HS-27A (cell line): ENCODE measurements around the gene TMEM186.
"Not testable (repeated sequence)": the region's sequence is repeated elsewhere in the genome, so short reads cannot be mapped to it uniquely, and the experiment has no call there.

ENCODE experiments used
- DNase-seq: peaks from one replicate; pipeline ENCODE4 v3.0.0-alpha.2; 2012; ENCODE audit warnings: low read depth, missing footprints

TMEM186 gene

DNA sequence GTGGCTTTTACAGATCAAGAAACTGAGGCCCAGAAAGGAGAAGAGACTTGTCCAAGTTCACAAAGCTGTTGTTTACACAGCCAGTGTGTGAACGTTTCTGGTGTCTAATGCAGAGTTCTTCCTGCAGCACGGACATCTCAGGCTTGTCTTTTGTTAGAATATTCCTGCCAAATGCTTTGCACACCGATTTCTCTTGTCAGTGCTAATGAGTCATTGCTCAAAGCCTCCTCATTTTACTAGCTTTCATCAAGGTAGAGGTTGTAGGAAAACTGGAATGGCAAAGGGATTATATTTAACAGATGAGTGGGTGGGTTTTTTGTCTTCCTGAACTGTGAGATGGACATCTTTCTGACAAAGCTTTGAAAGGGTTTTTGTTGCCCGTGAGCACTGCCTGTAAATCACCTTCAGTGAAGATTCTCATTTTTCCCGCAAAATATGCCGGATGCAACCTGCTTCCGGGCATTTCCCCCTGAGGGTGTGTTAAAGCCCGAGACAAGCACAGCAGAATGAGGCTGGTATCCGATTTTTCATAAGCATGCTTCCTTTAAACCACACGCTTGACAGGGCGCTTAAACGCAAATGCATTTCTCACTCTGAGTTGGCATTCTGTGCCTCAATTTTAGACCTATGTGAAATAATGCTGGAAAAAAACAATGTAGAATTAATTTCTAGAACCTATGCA is 14.9 kb upstream of the TMEM186 start:
- no peak for DNase-seq

- DNase-seq, result no peak
Observed at GRCh38 chr16:8808613-8809353, 11.3 kb upstream of the TMEM186 start.

DNA sequence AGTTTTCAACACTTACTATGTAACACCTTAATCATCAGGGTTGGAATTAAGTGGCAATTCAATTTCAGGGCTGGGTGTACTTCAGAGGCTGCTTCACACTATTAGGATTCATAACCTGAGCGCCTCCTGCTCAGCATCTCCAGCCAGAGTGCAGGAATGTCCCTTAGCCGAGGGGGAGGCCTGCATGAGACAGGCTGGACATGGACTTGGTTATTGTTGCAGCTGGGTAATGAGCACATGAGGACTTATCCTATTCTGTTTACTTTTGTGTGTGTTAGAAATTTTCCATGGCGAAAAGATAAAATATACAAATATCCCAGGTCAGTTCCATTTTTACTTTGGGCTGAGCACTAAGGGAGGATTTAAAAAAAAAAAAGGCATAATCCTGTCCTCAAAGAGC is 10.6 kb upstream of the TMEM186 start:
- no peak for DNase-seq

- DNase-seq, result no peak
Observed at GRCh38 chr16:8807189-8807588, 9.8 kb upstream of the TMEM186 start.

- DNase-seq, result no peak
Observed at GRCh38 chr16:8806272-8806983, 9.0 kb upstream of the TMEM186 start.

GRCh38 chr16:8804313-8804712 is 6.9 kb upstream of the TMEM186 start:
- no peak for DNase-seq

DNA sequence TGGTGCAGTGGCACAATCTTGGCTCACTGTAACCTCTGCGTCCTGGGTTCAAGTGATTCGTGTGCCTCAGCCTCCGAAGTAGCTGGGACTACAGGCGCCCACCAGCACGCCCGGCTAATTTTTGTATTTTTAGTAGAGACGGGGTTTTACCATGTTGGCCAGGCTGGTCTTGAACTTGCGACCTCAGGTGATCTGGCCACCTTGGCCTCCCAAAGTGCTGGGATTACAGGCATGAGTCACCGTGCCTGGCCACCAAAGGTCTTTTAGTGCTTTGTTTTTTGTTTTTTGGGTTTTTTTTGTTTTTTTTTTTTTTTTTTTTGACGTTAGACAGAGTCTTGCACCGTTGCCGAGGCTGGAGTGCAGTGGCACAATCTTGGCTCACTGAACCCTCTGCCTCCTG is 6.3 kb upstream of the TMEM186 start:
- not testable (repeated sequence) for DNase-seq

DNA sequence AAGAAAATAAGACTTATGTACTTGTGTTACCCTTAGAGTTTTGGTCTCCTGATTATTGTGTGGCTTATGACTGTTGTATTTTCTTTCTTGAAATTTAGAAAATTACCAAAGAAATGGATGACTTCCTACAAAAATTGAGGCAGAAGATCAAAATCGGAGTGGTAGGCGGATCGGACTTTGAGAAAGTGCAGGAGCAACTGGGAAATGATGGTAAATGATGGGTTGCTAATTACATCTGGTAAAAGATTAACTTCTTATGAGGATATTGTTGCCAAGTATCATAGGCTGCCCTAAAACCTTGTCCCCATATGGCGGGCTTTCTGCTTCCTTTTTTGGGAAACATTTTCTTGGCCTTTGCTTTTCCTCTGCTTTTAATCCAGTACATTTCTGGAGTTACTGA is 4.3 kb upstream of the TMEM186 start:
- DNase-seq, result no peak

GRCh38 chr16:8798535-8799157 is 1.2 kb upstream of the TMEM186 start:
- no peak for DNase-seq

GRCh38 chr16:8798174-8798527 is 712 bp upstream of the TMEM186 start:
- no peak for DNase-seq

DNA sequence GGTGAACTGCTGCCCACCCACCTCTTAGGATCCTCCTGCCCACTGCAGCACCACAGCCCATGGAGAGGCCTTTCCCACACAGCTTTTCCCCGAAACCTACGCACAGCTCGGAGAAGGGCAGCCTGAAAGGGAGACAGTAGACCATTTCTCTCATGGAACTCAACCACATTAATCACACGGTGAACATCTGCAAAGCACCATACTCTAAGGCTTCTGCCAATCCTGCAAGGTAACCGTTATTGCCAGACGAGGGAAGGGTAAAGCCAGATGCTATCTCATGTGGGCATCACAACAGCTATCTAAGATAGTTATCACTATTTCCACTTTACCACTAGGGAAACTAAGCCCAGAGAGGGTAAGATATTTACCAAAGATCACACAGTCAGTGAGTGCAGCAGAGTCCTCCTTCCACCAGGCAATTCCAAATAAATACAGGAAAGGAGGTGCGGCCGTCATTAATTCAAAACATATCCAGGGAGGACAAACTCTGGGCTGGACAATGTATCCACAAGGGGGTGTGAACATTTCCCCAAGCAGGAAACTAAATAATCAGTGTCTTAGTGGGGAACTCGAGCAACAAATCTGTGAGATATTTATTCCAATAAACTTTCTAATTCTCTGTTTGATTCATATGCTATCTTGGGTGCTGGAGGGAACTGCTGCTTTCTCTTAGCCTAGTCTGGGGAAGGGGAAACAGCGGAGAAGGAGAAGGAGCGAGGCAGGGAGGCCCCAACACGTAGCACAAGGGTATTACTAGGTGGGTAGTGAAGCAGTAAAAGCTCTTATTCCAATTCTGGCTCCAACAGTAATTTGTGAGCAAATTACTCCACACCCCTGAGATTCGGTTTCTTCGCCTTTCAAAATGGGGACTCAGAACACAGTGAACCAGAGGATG is 723 bp downstream of the TMEM186 start:
- DNase-seq, result no peak

- DNase-seq, result no peak
Observed at GRCh38 chr16:8795818-8796217, 1.6 kb downstream of the TMEM186 start.

- DNase-seq, result no peak
Observed at GRCh38 chr16:8795091-8795490, 2.3 kb downstream of the TMEM186 start.

DNA sequence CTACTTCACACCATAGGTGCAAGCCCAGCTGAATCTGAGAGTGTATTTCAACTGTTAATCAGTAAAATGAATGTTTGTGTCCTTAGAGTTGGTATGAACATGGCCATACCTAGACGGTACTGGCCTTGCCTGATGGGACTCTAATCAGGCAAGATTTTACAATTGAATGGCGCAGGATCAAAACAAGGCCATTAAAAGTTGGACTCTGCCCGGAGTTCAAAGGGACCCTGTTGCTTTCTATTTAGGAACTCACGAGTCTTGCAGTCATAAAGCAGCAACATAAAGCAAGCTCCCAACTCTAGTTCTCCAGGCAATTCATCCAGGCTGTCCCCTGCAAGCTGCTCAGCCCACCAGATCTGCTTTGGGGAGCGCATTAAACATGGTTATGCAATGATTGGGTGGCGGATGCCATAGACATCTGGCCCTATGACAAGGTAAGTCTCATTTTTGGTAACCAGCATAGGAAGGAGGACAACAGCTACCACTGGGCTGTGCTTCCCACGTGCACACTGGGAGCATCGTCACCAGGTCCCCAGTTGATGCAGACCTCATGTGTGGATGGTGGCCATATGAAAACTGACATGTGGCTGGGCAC is 8.8 kb downstream of the TMEM186 start:
- no peak for DNase-seq

DNA sequence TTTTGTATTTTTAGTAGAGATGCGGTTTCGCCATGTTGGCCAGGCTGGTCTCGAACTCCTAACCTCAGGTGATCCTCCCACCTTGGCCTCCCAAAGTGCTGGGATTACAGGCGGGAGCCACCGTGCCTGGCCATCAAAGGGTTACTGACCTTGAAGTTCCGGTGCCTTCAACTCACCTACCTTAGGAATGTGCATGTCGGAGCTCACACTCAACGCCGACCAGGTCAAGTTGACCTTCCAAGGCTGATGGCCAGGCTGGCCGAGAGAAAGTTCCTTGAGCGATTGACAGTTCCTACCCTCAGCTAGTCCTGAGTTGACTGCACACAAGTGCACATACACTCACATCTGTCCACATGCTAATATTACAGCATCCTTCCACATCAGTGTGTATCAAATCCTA is 11.1 kb downstream of the TMEM186 start:
- DNase-seq, result not testable (repeated sequence)

GRCh38 chr16:8785408-8785807 is 12.0 kb downstream of the TMEM186 start:
- no peak for DNase-seq

GRCh38 chr16:8782673-8783072 is 14.8 kb downstream of the TMEM186 start:
- DNase-seq, result no peak

- DNase-seq, result no peak
Observed at GRCh38 chr16:8781797-8782196, 15.6 kb downstream of the TMEM186 start.

GRCh38 chr16:8777217-8777616 is 20.2 kb downstream of the TMEM186 start:
- DNase-seq, result no peak

DNA sequence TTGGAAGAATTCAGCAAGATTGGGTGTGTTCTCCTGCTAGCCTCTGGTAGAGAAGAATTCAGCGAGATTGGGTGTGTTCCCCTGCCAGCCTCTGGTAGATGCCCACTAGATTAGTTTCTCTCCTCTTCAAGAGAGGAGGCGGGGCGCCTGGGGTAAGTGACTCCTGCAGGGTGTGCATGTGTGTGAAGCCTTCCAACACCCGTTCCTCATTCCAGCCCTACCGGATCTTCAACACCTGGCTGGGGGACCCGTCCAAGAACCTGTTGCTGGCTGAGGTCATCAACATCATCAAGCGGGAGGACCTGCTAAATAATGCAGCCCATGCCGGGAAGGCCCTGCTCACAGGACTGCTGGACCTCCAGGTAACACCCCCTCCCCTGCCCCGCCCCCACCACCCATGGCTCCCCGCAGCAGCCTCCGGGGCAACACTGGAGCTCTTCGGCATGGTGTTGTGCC is 21.3 kb downstream of the TMEM186 start:
- DNase-seq, result no peak

- DNase-seq, result no peak
Observed at GRCh38 chr16:8775359-8775758, 22.1 kb downstream of the TMEM186 start.
